IMR-90 (cell line): ENCODE results near the gene NTM. TPM values are rescaled to one million over a fixed set of nuclear protein-coding genes. Genes with fewer than 3 reads are reported as not detected.

Source experiments
- ATAC-seq: fragments of 200-7000 bp; cut with Tn5 transposase; 2 replicates; pipeline ENCODE4 v1.9.1; 2020; ENCODE audit warnings: low read depth, mild to moderate bottlenecking, moderate library complexity
- BruUV-seq: library from RNA; stranded (reverse); fragments of 400-500 nt; replicated peaks from 2 replicates; lab custom pipeline; 2021; lab: Mats Ljungman, UMichigan
- CTCF ChIA-PET: fragments of 300-600 bp; formaldehyde crosslinking; extraction: SDS; loops from one replicate; lab custom pipeline; 2021; ENCODE audit warnings: antibody characterized with exemption; lab: Yijun Ruan, JAX
- POLR2A ChIA-PET: fragments of 300-600 bp; sonication (Branson Sonifier 250); formaldehyde crosslinking; loops from one replicate; lab custom pipeline; 2022; ENCODE audit warnings: antibody characterized with exemption; ENCODE audit not compliant: unreplicated experiment; lab: Charles Lee
- DNase-seq: peaks from one replicate; pipeline ENCODE4 v3.0.0; 2013
- H2AFZ ChIP-seq: replicated peaks from 2 replicates; pipeline ENCODE3; 2013; ENCODE audit warnings: low read length, mild to moderate bottlenecking; ENCODE audit not compliant: poor library complexity
- H2AK5ac ChIP-seq: 2 replicates; pipeline ENCODE4 v1.6.1; 2013; ENCODE audit warnings: low read depth, low read length, inconsistent platforms
- H2AK9ac ChIP-seq: replicated peaks from 2 replicates; pipeline ENCODE3; 2013; ENCODE audit warnings: mild to moderate bottlenecking, low read depth, low read length, moderate library complexity; ENCODE audit not compliant: poor library complexity
- H2BK120ac ChIP-seq: 2 replicates; pipeline ENCODE4 v1.6.1; 2013; ENCODE audit warnings: low read depth, low read length, inconsistent platforms
- H2BK15ac ChIP-seq: 3 replicates; pipeline ENCODE4 v1.6.1; 2013; ENCODE audit warnings: low read depth, low read length, inconsistent platforms
- H2BK20ac ChIP-seq: 2 replicates; pipeline ENCODE4 v1.6.1; 2013; ENCODE audit warnings: low read depth, mild to moderate bottlenecking, inconsistent platforms, low read length, moderate library complexity
- H2BK5ac ChIP-seq: 2 replicates; pipeline ENCODE4 v1.6.1; 2013; ENCODE audit warnings: mild to moderate bottlenecking, low read depth, low read length, inconsistent platforms; ENCODE audit not compliant: poor library complexity, severe bottlenecking
- H3K14ac ChIP-seq: replicated peaks from 2 replicates; pipeline ENCODE4 v1.6.1; 2013; ENCODE audit warnings: low read depth, low read length, inconsistent platforms
- H3K18ac ChIP-seq: 2 replicates; pipeline ENCODE4 v1.6.1; 2013; ENCODE audit warnings: low read depth, low read length, control low read depth
- H3K23ac ChIP-seq: 2 replicates; pipeline ENCODE4 v1.6.1; 2013; ENCODE audit warnings: low read depth, low read length, inconsistent platforms
- H3K27ac ChIP-seq: 2 replicates; pipeline ENCODE4 v1.5.1; 2013; ENCODE audit warnings: mild to moderate bottlenecking, control low read depth, low read length; ENCODE audit not compliant: insufficient read depth
- H3K27me3 ChIP-seq: 2 replicates; pipeline ENCODE4 v1.6.1; 2013; ENCODE audit warnings: low read length; ENCODE audit not compliant: control insufficient read depth, insufficient read depth
- H3K36me3 ChIP-seq: 2 replicates; pipeline ENCODE4 v1.6.1; 2013; ENCODE audit warnings: low read length, mixed read lengths; ENCODE audit not compliant: control insufficient read depth, insufficient read depth
- H3K4ac ChIP-seq: 2 replicates; pipeline ENCODE4 v1.6.1; 2013; ENCODE audit warnings: low read depth, low read length, inconsistent platforms
- H3K4me1 ChIP-seq: 2 replicates; pipeline ENCODE4 v1.6.1; 2013; ENCODE audit warnings: low read length, mixed read lengths; ENCODE audit not compliant: control insufficient read depth, insufficient read depth
- H3K4me2 ChIP-seq: 2 replicates; pipeline ENCODE4 v1.6.1; 2013; ENCODE audit warnings: low read depth, mild to moderate bottlenecking, control low read depth, low read length, moderate library complexity
- H3K4me3 ChIP-seq: 2 replicates; pipeline ENCODE4 v1.5.1; 2013; ENCODE audit warnings: low read depth, mild to moderate bottlenecking, control low read depth, low read length, moderate library complexity; ENCODE audit not compliant: insufficient read depth
- H3K56ac ChIP-seq: 2 replicates; pipeline ENCODE4 v1.6.1; 2013; ENCODE audit warnings: low read length, inconsistent platforms; ENCODE audit not compliant: insufficient read depth; ENCODE audit errors: extremely low read depth
- H3K79me1 ChIP-seq, 2 experiments: 2 replicates each; pipeline ENCODE4 v1.6.1; 2013; ENCODE audit warnings: low read length in 2 of 2, inconsistent platforms in 1 of 2, low read depth in 1 of 2
- H3K9ac ChIP-seq: 2 replicates; pipeline ENCODE4 v1.6.1; 2013; ENCODE audit warnings: low read depth, low read length, control low read depth
- H3K9me1 ChIP-seq: 2 replicates; pipeline ENCODE4 v1.6.1; 2013; ENCODE audit warnings: low read length, inconsistent platforms; ENCODE audit not compliant: insufficient read depth
- H3K9me3 ChIP-seq: 2 replicates; pipeline ENCODE4 v1.6.1; 2013; ENCODE audit warnings: low read length; ENCODE audit not compliant: control insufficient read depth, insufficient read depth
- H4K20me1 ChIP-seq: 2 replicates; pipeline ENCODE4 v1.6.1; 2013; ENCODE audit warnings: low read length, inconsistent platforms; ENCODE audit not compliant: insufficient read depth
- H4K5ac ChIP-seq: 2 replicates; pipeline ENCODE4 v1.6.1; 2013; ENCODE audit warnings: mild to moderate bottlenecking, low read depth, low read length, control low read depth
- H4K8ac ChIP-seq, 2 experiments: 2 replicates each; pipeline ENCODE4 v1.6.1; 2013; ENCODE audit warnings: low read depth in 2 of 2, low read length in 2 of 2, control low read depth in 1 of 2, inconsistent platforms in 1 of 2
- H4K91ac ChIP-seq: 2 replicates; pipeline ENCODE4 v1.6.1; 2013; ENCODE audit warnings: low read depth, low read length, inconsistent platforms; ENCODE audit not compliant: insufficient read depth
- CEBPB ChIP-seq: IDR thresholded peaks from 2 replicates; pipeline ENCODE4 v1.6.1; 2012; ENCODE audit warnings: low read depth, low read length, improper control_type of control experiment
- FOS ChIP-seq: fragments of 150-350 bp; IDR thresholded peaks from 2 replicates; pipeline ENCODE4 v1.6.1; 2016; ENCODE audit warnings: low read depth, low read length
- NFE2L2 ChIP-seq: fragments of 150-350 bp; IDR thresholded peaks from 2 replicates; pipeline ENCODE4 v1.6.1; 2016; ENCODE audit warnings: low read depth, mild to moderate bottlenecking, low read length
- POLR2A ChIP-seq: IDR thresholded peaks from 2 replicates; pipeline ENCODE4 v1.6.1; 2012; ENCODE audit warnings: mild to moderate bottlenecking, low read depth, low read length
- RCOR1 ChIP-seq: IDR thresholded peaks from 2 replicates; pipeline ENCODE4 v1.6.1; 2012; ENCODE audit warnings: mild to moderate bottlenecking, low read length, improper control_type of control experiment; ENCODE audit not compliant: insufficient replicate concordance
- SMC3 ChIP-seq: fragments of 150-350 bp; IDR thresholded peaks from 2 replicates; pipeline ENCODE4 v1.6.1; 2016; ENCODE audit warnings: low read depth, mild to moderate bottlenecking, antibody characterized with exemption, low read length, moderate library complexity
- WGBS, 2 experiments: methylation state at CpG; one replicate each; pipeline versions ENCODE4 v1.1.5 to v1.1.7; 2013; ENCODE audit warnings: missing lambda C conversion rate in 2 of 2; ENCODE audit not compliant: insufficient read length in 1 of 2; ENCODE audit errors: extremely low coverage in 2 of 2; 5-methylcytosine and 5-hydroxymethylcytosine counted together
- dilution Hi-C: fragments of 300-500 bp; cut with HindIII; formaldehyde crosslinking; loops from one replicate; pipeline ENCODE4 v1.14.3; 2018; ENCODE audit warnings: low sequenced_read_pairs; ENCODE audit not compliant: unreplicated experiment
- in situ Hi-C: fragments of 300-500 bp; cut with MboI; formaldehyde crosslinking; loops from 3 replicates; pipeline ENCODE4 v1.14.3; 2019; ENCODE audit warnings: low sequenced_read_pairs, inconsistent platforms, mixed read lengths
- intact Hi-C: fragments of 100-400 bp; cut with micrococcal nuclease; formaldehyde crosslinking; loops from 2 replicates; pipeline ENCODE4 v1.10.0; 2022
- polyA plus RNA-seq, 3 experiments: library from polyadenylated mRNA; depleted of rRNA; stranded (reverse); fragments of >200 nt; gene quantifications; 2 replicates each; pipeline ENCODE4 v1.2.3, GENCODE V29; 2012; ENCODE audit warnings: low replicate concordance in 1 of 3
- total RNA-seq: library from RNA; depleted of rRNA; stranded (reverse); fragments of >200 nt; gene quantifications from 2 replicates; pipeline ENCODE4 v1.2.3, GENCODE V29; 2012
- TF ChIP-seq, protein P1 (sequence below): fragments of 150-350 bp; IDR thresholded peaks from 2 replicates; pipeline ENCODE4 v1.6.1; 2017; ENCODE audit warnings: mild to moderate bottlenecking, antibody characterized with exemption, low read length, low read depth

NTM gene
- total and polyA plus RNA-seq, 2 of the 4 experiments (the other 2 are of a cell fraction): 19.5 to 25.5 TPM

DNA sequence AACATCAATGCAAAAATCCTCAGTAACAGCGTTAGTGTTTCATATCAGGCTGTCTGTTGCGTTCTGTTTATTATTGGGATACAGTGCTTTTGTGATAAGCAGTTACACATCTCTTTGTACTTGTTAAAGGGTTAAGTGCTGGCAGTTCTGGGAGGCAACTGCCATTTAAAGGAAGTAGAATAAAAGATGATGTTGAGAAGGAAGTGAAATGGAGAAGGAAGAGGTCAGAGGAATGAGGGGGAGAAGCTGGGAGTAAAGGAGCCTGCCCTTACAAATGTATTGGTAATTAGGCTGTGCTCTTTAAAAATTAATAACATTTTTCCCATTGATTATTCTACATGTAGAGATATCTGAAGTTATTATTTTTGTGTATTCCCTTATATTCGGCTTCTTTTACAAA is 674.7 kb downstream of the NTM start:
- Histone ChIP-seq H2BK120ac (no peak overlapping the region), H3K14ac (no peak overlapping the region), H3K4me2 (no peak overlapping the region), H4K91ac (no peak overlapping the region), H2BK20ac (no peak overlapping the region), H2BK15ac (no peak overlapping the region), H3K4me3 (no peak overlapping the region), H3K79me1 (peaks cover 0 to 34% of the 10 kb centered on the region in 2 experiments; a peak in 2 of 4 replicates), H3K9me3 (no peaks in the 10 kb centered on the region), H2BK5ac (no peak overlapping the region), H3K27ac (no peak overlapping the region), H3K18ac (no peak overlapping the region), H3K56ac (no peak overlapping the region), H3K23ac (no peak overlapping the region), H3K9ac (no peak overlapping the region), H3K4me1 (peaks cover 11% of the 10 kb centered on the region), H2AK9ac (no peak overlapping the region), H4K5ac (no peak overlapping the region), H3K9me1 (peaks cover 3% of the 10 kb centered on the region), H2AFZ (no peak overlapping the region), H2AK5ac (no peak overlapping the region), H4K8ac (no peak overlapping the region), H3K36me3 (no peaks in the 10 kb centered on the region), H4K20me1 (no peaks in the 10 kb centered on the region), H3K4ac (no peak overlapping the region), H3K27me3 (no peaks in the 10 kb centered on the region)
- no peak for ATAC-seq
- ChIA-PET POLR2A (no interaction called here), CTCF (no interaction called here)
- TF ChIP-seq POLR2A (no peak), CEBPB (no peak), RCOR1 (no peak), FOS (no peak), SMC3 (no peak), NFE2L2 (no peak)
- TF ChIP-seq, protein P1, sequence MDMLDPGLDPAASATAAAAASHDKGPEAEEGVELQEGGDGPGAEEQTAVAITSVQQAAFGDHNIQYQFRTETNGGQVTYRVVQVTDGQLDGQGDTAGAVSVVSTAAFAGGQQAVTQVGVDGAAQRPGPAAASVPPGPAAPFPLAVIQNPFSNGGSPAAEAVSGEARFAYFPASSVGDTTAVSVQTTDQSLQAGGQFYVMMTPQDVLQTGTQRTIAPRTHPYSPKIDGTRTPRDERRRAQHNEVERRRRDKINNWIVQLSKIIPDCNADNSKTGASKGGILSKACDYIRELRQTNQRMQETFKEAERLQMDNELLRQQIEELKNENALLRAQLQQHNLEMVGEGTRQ: no peak
- DNase-seq: no peak
- no CpG with 5 or more reads among the region's 3 CpGs for WGBS, 2 experiments
- in situ Hi-C loops (no loop called here), dilution Hi-C loops (no loop called here), intact Hi-C loops (no loop called here)
- BruUV-seq: no TSS peak
